Smooth muscle cell (in vitro differentiated cells): ENCODE results near the gene SYNGR2. TPM values are rescaled to one million over a fixed set of nuclear protein-coding genes. Genes with fewer than 3 reads are reported as not detected.

Source experiments
- DNase-seq: peaks from one replicate; lab custom pipeline; 2025; ENCODE audit not compliant: unreplicated experiment; lab: John Stamatoyannopoulos, UW
- H2AFZ ChIP-seq: fragments of 200-600 bp; sonication (generic); 2 replicates; pipeline ENCODE4 v1.6.0; 2016; ENCODE audit warnings: antibody characterized with exemption, low read depth, mild to moderate bottlenecking
- H3F3A ChIP-seq: fragments of 200-600 bp; sonication (generic); 2 replicates; pipeline ENCODE4 v1.6.0; 2017; ENCODE audit warnings: antibody characterized with exemption, low read depth
- H3K27ac ChIP-seq: fragments of 200-600 bp; sonication (generic); 2 replicates; pipeline ENCODE4 v1.5.1; 2016; ENCODE audit warnings: low read depth, mild to moderate bottlenecking
- H3K27me3 ChIP-seq: fragments of 200-600 bp; sonication (generic); 2 replicates; pipeline ENCODE4 v1.6.1; 2016; ENCODE audit warnings: low read depth, mild to moderate bottlenecking
- H3K36me3 ChIP-seq: fragments of 200-600 bp; sonication (generic); 2 replicates; pipeline ENCODE4 v1.5.1; 2016; ENCODE audit warnings: low read depth
- H3K4me1 ChIP-seq: fragments of 200-600 bp; sonication (generic); 2 replicates; pipeline ENCODE4 v1.5.1; 2016; ENCODE audit warnings: low read depth
- H3K4me2 ChIP-seq: fragments of 200-600 bp; sonication (generic); 2 replicates; pipeline ENCODE4 v1.6.0; 2016; ENCODE audit warnings: mild to moderate bottlenecking
- H3K4me3 ChIP-seq: fragments of 200-600 bp; sonication (generic); 2 replicates; pipeline ENCODE4 v1.5.1; 2016; ENCODE audit warnings: mild to moderate bottlenecking
- H3K79me2 ChIP-seq: fragments of 200-600 bp; sonication (generic); 2 replicates; pipeline ENCODE4 v1.6.0; 2016; ENCODE audit warnings: low read depth, mild to moderate bottlenecking
- H3K9ac ChIP-seq: fragments of 200-600 bp; sonication (generic); 2 replicates; pipeline ENCODE4 v1.6.0; 2016; ENCODE audit warnings: low read depth
- H3K9me3 ChIP-seq: fragments of 200-600 bp; sonication (generic); replicated peaks from 2 replicates; pipeline ENCODE4 v1.5.1; 2016; ENCODE audit warnings: low read depth
- H4K20me1 ChIP-seq: fragments of 200-600 bp; sonication (generic); 2 replicates; pipeline ENCODE4 v1.6.0; 2016; ENCODE audit warnings: low read depth
- CTCF ChIP-seq: fragments of 200-600 bp; sonication (generic); IDR thresholded peaks from 2 replicates; pipeline ENCODE4 v1.5.1; 2017; ENCODE audit warnings: borderline replicate concordance, mild to moderate bottlenecking, antibody characterized with exemption; ENCODE audit not compliant: insufficient read depth, poor library complexity, severe bottlenecking
- WGBS: methylation state at CpG from one replicate; pipeline ENCODE4 v1.1.7; 2016; ENCODE audit warnings: low lambda C conversion rate; 5-methylcytosine and 5-hydroxymethylcytosine counted together
- polyA plus RNA-seq: library from polyadenylated mRNA; unstranded; fragments of >200 nt; fragmentation: Nextera tagmentation; extraction: Ambion mirVana; gene quantifications from 2 replicates; pipeline ENCODE4 v1.2.1, GENCODE V29; 2016
- total RNA-seq: library from RNA; depleted of rRNA; stranded (reverse); fragments of >200 nt; gene quantifications from 2 replicates; pipeline ENCODE4 v1.2.3, GENCODE V29; 2014

The SYNGR2 gene
- total and polyA plus RNA-seq, 2 experiments from 2014 or later = 46.1 to 64.7 TPM

GRCh38 chr17:78131172-78132083, 37.0 kb upstream of the SYNGR2 start:
- Histone ChIP-seq H3K36me3 (no peaks in the 10 kb centered on the region), H3F3A (no peaks in the 10 kb centered on the region), H3K9ac (no peak overlapping the region), H4K20me1 (no peaks in the 10 kb centered on the region), H3K4me2 (peak overlapping the region; percentile 70), H3K27me3 (peaks cover 18% of the 10 kb centered on the region), H3K4me1 (peaks cover 13% of the 10 kb centered on the region), H3K27ac (no peak overlapping the region), H3K9me3 (no peaks in the 10 kb centered on the region), H3K4me3 (peak overlapping the region; percentile 30), H3K79me2 (no peaks in the 10 kb centered on the region), H2AFZ (no peak overlapping the region)
- TF ChIP-seq CTCF = no peak
- no peak for DNase-seq
- 42% methylated on average over 32 of the region's 74 CpGs for WGBS

- no peaks in the 10 kb centered on the region for H3F3A ChIP-seq
- no peak overlapping the region for H2AFZ ChIP-seq
- H3K9me3 ChIP-seq = no peaks in the 10 kb centered on the region
- H3K79me2 ChIP-seq = no peaks in the 10 kb centered on the region
- no peak for DNase-seq
- H3K4me1 ChIP-seq = peaks cover 12% of the 10 kb centered on the region
- H3K9ac ChIP-seq = no peak overlapping the region
- H3K27ac ChIP-seq = no peak overlapping the region
- WGBS = 32% methylated on average over 23 of the region's 38 CpGs
- no peaks in the 10 kb centered on the region for H3K36me3 ChIP-seq
- H3K4me3 ChIP-seq = peak overlapping the region; percentile 30
- TF ChIP-seq CTCF = no peak
- H3K27me3 ChIP-seq = peaks cover 18% of the 10 kb centered on the region
- peak overlapping the region; percentile 70 for H3K4me2 ChIP-seq
- no peaks in the 10 kb centered on the region for H4K20me1 ChIP-seq
Measured at GRCh38 chr17:78132084-78132676, 36.2 kb upstream of the SYNGR2 start.

- Histone ChIP-seq H3F3A (no peaks in the 10 kb centered on the region), H2AFZ (no peak overlapping the region), H4K20me1 (no peaks in the 10 kb centered on the region), H3K4me1 (peaks cover 6% of the 10 kb centered on the region), H3K4me2 (no peak overlapping the region), H3K27me3 (peaks cover 18% of the 10 kb centered on the region), H3K4me3 (no peak overlapping the region), H3K79me2 (no peaks in the 10 kb centered on the region), H3K9me3 (no peaks in the 10 kb centered on the region), H3K36me3 (no peaks in the 10 kb centered on the region), H3K9ac (no peak overlapping the region), H3K27ac (no peak overlapping the region)
- no peak for DNase-seq
- no peak for TF ChIP-seq CTCF
- 92% methylated on average over 9 of the region's 9 CpGs for WGBS
Measured at GRCh38 chr17:78132767-78133178, 35.6 kb upstream of the SYNGR2 start.
